A375 (cell line): ENCODE measurements around the gene ZNF132. TPM values are rescaled to one million over a fixed set of nuclear protein-coding genes. Genes with fewer than 3 reads are reported as not detected.

Source experiments
- small RNA-seq: library from RNA; depleted of rRNA; stranded (forward); fragments of <200 nt; gene quantifications from one replicate; pipeline ENCODE3, GENCODE V24; 2014
- total RNA-seq: library from RNA; depleted of rRNA; stranded (reverse); fragments of >200 nt; shearing (Covaris generic); gene quantifications from 2 replicates; pipeline ENCODE4 v1.2.3, GENCODE V29; 2014; rRNA removed

Gene ZNF132
- total RNA-seq, result 0.16 and 0.19 TPM in 2 replicates

GRCh38 chr19:58439576-58440554 lies at the start of gene ZNF132:
ZNF132 (minus strand) TSS chr19:58440153; CDS start chr19:58439821, 332 bp downstream.

DNA sequence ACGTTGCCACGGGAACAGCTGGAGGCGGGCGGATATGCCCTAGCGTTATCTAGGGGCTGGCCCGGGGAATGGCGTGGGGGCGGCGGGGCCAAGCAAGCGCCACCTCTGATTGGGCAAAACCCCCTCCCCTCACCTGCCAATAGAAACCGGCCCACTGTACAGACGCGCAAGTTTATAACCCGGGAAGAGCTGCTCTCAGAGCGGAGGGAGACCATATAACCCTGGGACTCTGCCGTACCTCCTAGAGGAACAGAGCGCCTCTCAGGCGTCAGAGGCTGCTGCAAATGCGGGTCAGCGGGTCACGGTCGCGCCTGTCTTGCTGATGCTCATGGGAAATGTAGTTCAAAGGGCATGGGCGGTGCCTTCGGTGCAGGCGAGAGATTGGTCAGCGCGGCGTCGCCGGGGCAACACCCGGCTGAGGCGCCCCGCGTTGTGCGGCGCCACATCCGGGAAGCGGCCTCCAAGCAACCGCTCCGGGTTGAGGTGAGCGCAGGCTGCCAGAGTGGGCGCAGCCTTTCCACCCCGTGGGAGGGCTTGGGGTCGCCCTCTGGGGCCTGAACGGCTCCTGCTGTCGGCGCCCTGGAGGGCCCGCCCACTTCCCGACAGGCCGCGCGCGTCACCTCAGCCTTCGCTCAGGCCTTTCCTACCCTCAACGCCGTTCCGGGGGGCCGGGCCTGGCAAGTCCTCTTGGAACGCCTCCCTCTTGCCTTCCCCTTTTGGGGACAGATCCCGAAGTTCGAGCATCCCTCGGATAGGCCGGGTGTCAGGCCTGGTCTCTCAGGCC lies 36.0 kb upstream of the ZNF132 start, which contains the start of gene ZNF446:
Gene ZNF446, plus strand, starts transcription at position 639 of the 784 bp plus-strand sequence. CDS start 867 bp downstream, outside the sequence.

GRCh38 chr19:58466760-58467589 lies 27.0 kb upstream of the ZNF132 start, which contains the start of gene ZNF324:
ZNF324 (plus strand) TSS chr19:58467080; CDS start chr19:58469186, 2,106 bp downstream.

GRCh38 chr19:58451358-58452101 lies 11.6 kb upstream of the ZNF132 start, which contains the start of gene ZNF324B:
ZNF324B (plus strand) TSS chr19:58451622; CDS start chr19:58453702, 2,080 bp downstream.

DNA sequence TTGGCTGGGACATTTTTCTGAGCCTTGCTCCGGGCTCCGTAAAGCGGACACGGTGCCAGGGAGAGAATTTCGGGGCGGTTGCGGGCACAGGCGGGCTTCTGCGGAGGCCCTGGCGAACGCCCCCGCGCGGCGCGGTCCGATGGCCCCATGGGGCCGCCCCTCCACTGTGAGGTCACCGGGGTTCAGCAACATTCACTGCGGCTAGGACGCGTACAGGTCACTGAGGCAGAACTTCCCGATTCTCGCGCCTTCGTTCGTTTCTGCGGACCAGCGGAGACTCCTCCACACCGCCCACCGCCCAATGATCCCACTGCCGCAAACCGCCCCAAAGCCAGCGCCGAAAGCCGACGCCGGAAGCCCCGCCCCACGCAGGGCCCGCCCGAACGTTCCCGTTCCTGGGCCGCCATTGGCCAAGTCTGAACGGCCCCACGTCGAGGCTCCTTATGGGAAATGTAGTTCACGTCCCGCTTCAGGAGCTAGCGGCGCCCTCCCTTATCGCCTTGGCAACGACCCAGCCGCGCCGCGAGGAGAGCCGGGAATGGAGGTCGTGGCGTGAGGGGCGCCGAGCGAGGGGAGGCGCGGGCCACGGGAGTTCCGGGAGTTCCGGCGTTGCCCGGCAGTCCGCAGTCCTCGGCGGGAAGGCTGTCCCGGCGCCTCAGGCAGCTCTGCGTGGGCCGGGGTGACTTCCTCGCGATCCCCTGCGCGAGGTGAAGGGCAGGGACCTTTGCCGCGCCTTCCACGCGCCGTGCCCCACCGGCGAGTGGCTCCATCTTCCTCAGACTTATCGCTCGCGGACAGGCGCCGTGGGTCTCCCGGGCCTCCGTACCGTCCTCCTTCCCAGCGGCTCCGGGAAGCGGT lies 31.6 kb downstream of the ZNF132 start, which contains the start of gene ZNF584:
Gene ZNF584, plus strand, starts transcription at position 498 of the 858 bp plus-strand sequence. CDS start 499 bp downstream, outside the sequence.

DNA sequence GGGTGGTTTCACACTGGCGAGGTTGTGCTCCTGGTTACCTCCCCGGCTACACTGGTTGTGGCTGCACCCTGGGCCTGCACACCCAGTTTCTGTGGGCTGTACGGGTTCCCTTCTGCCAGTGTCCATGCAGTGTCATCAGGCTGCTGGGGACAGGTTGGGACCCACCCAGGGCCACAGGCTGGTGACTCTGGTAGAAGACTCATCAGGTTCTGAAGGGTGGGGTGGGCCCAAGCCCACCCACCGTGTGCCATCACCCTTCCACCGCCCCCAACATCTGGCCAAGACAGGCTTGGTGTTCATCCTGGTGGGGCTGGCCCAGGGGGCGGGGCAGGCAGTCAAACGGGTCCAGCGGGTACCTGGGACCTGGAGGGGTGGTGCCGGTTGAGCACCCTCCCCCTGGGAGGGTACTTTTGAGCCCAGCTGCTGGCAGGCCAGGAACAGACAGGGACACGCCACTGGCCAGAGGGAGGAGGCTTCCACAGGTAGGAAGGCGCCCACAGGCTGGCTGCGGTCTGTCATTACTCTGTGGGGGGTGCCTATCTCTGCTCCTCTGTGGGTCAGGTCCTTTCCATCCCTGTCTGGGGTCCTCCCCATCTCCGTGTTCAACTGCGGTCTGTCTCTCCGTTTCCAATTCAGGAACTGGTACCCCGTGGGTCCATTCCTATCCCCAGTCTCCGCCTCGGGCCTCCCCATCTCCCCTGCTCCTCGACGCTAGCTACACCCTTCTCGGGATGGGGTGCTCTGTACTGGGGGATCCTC lies 44.6 kb downstream of the ZNF132 start, which contains the start of gene RNF225:
Gene RNF225, plus strand, starts transcription at position 437 of the 759 bp plus-strand sequence. CDS start 434 bp downstream, outside the sequence.

DNA sequence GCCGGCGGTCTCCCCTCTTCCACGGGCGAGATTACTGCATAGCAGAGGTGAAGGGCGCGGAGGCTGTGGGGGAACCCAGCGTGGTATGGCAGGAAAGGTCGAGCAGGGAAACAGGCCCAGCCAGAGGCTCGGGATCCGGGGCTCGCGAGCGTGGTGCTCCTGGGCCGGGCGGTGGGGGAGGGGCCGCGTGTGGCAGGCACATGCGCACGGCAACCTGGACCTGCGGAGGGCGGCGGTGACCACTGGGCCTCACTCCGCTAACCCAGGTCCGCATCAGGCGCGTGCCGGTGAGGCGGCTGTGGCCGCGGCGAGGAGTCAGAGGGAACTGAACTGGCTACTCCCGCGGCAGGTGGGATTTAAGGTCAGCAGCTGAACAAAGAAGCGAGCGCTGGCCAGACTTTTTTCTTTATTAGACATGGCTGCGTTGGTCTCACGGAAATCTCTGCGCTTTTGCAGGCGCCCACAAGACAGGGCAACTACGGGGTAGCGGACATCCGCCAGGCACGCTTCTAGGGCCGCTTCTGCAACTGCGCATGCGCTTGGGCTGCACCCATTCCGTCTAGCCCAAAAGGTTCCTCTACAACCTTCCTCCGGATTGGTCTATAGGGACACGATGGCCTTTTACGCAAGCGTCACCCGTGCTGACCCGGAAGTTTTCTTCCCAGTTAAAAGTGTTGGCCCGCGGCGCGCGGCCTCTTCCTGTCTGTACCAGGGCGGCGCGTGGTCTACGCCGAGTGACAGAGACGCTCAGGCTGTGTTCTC lies 53.2 kb downstream of the ZNF132 start, which contains the start of gene RPS5:
Gene RPS5, plus strand, starts transcription at position 694 of the 762 bp plus-strand sequence. CDS start 869 bp downstream, outside the sequence.

Small RNAs within 50 kb of the gene (small RNA-seq; reads per million reads assigned to genes)
- gene MIR4754, result not detected
- gene RNU6-1337P, result not detected

Other genes starting within 250 kb of the ZNF132 start
- 59.9 and 84.8 TPM in 2 replicates for gene ZNF544, start 211.2 kb downstream of the ZNF132 start, total RNA-seq
- gene ZNF8, start 161.2 kb downstream of the ZNF132 start, total RNA-seq, result 6.1 and 6.5 TPM in 2 replicates
- 96.2 and 96.7 TPM in 2 replicates for gene ERVK3-1, start 134.8 kb downstream of the ZNF132 start, total RNA-seq
- 2.9 TPM in 2 replicates for gene ZSCAN22, start 113.2 kb downstream of the ZNF132 start, total RNA-seq
- 13.4 and 31.9 TPM in 2 replicates for gene A1BG, start 86.7 kb downstream of the ZNF132 start, total RNA-seq
- 1.4 and 2.1 TPM in 2 replicates for gene ZNF497, start 77.4 kb downstream of the ZNF132 start, total RNA-seq
- gene ZNF837, start 59.1 kb downstream of the ZNF132 start, total RNA-seq, result 5.1 and 6.8 TPM in 2 replicates
- gene RPS5, start 52.9 kb downstream of the ZNF132 start, total RNA-seq, result 4,542 and 4,656 TPM in 2 replicates
- gene RNF225, start 44.5 kb downstream of the ZNF132 start, total RNA-seq, result 1.4 and 3.8 TPM in 2 replicates
- gene ZNF584, start 31.5 kb downstream of the ZNF132 start, total RNA-seq, result 14.3 and 21.4 TPM in 2 replicates
- 11.7 and 14.8 TPM in 2 replicates for gene ZNF324B, start 11.5 kb upstream of the ZNF132 start, total RNA-seq
- gene ZNF324, start 26.9 kb upstream of the ZNF132 start, total RNA-seq, result 9.8 and 13.7 TPM in 2 replicates
- gene ZNF446, start 36.2 kb upstream of the ZNF132 start, total RNA-seq, result 22.6 and 23.1 TPM in 2 replicates
- 40.1 and 41.4 TPM in 2 replicates for gene SLC27A5, start 71.8 kb upstream of the ZNF132 start, total RNA-seq
- 13.1 and 15.4 TPM in 2 replicates for gene ZBTB45, start 79.7 kb upstream of the ZNF132 start, total RNA-seq
- 873 and 886 TPM in 2 replicates for gene TRIM28, start 103.9 kb upstream of the ZNF132 start, total RNA-seq
- 361 and 379 TPM in 2 replicates for gene CHMP2A, start 115.0 kb upstream of the ZNF132 start, total RNA-seq
- gene UBE2M, start 118.5 kb upstream of the ZNF132 start, total RNA-seq, result 195 and 207 TPM in 2 replicates
- gene MZF1, start 133.2 kb upstream of the ZNF132 start, total RNA-seq, result 39.1 and 41.3 TPM in 2 replicates